ENCODE measurements around the gene PUS10. TPM values are rescaled to one million over a fixed set of nuclear protein-coding genes. Genes with fewer than 3 reads are reported as not detected.

Gene PUS10
- total RNA-seq, 1 donor from 2014 or later, result 6.2 TPM

DNA sequence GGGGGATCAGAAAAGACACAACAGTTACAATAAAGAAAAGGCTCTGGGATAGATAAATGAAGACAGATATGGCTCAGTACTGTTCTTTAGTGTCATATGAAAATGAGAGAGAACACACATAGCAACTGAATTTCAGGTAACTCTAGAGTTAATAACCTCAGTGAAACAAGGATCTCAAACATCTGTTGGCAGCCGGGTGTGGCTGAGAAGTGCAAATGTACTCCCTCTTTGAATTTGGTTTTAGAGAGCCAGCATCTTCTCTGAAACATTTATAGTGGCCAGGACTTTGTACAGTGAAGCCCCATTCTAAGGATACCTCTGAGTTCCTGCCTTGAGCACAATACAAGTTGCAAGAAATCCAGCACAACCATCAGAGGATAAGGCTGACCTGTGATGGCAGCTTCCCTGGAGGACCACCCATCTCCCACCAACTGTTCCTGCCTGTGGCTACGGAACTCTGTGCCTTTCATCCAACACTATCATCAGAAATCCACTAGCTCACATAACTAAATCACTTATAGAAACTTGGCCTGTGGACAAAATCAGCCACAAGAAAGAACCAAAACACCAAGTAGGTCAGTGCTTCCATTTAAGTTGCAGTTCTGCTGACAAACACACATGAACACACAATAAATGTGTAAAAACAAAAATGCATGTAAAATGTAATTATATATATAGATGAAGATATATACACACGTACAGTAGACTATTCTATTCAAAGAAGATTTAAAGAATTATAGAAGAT, 37.8 kb downstream of the PUS10 start:
- Mint-ChIP-seq H3K9me3 (no peaks in the 10 kb centered on the region), H3K27ac (no peak overlapping the region), H3K36me3 (no peaks in the 10 kb centered on the region), H3K4me3 (no peak overlapping the region), H3K27me3 (ENCODE audit: low read depth) (no peaks in the 10 kb centered on the region), H3K4me1 (peaks cover 34% of the 10 kb centered on the region)
- TF ChIP-seq, protein P1, sequence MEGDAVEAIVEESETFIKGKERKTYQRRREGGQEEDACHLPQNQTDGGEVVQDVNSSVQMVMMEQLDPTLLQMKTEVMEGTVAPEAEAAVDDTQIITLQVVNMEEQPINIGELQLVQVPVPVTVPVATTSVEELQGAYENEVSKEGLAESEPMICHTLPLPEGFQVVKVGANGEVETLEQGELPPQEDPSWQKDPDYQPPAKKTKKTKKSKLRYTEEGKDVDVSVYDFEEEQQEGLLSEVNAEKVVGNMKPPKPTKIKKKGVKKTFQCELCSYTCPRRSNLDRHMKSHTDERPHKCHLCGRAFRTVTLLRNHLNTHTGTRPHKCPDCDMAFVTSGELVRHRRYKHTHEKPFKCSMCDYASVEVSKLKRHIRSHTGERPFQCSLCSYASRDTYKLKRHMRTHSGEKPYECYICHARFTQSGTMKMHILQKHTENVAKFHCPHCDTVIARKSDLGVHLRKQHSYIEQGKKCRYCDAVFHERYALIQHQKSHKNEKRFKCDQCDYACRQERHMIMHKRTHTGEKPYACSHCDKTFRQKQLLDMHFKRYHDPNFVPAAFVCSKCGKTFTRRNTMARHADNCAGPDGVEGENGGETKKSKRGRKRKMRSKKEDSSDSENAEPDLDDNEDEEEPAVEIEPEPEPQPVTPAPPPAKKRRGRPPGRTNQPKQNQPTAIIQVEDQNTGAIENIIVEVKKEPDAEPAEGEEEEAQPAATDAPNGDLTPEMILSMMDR (IDR thresholded peaks at IDR 0.05; ENCODE audit: unreplicated experiment), result no peak
- no peak for DNase-seq (ENCODE audit: low spot score in 2 of 2, unreplicated experiment in 2 of 2)

DNA sequence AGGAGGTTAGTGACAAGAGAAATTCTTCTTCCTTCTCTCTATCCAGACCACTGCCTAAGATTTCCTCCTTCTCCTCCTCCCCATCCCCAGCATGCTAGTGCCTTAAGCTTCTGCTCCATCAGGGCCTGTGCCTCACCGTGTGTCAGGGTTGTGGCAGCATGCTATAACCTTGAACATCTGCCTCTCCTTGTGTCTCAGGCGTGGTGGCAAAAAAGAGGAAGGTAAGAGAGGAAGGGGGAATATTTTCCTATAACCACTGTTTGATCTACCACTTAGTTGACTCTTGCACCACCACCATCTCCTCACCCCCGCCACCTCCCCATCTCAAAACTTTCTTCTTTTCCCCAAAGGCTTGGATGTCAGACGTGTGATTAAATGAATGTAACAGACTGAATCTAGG, 38.8 kb downstream of the PUS10 start:
- no peaks in the 10 kb centered on the region for H3K36me3 Mint-ChIP-seq
- H3K9me3 Mint-ChIP-seq, result no peaks in the 10 kb centered on the region
- H3K4me3 Mint-ChIP-seq, result no peak overlapping the region
- TF ChIP-seq, protein P1 (IDR thresholded peaks at IDR 0.05; ENCODE audit: unreplicated experiment), result no peak
- H3K27ac Mint-ChIP-seq, result peak overlapping the region; percentile 19
- H3K4me1 Mint-ChIP-seq, result peaks cover 34% of the 10 kb centered on the region
- no peak for DNase-seq (ENCODE audit: low spot score in 2 of 2, unreplicated experiment in 2 of 2)
- no peaks in the 10 kb centered on the region for H3K27me3 Mint-ChIP-seq (ENCODE audit: low read depth)

DNA sequence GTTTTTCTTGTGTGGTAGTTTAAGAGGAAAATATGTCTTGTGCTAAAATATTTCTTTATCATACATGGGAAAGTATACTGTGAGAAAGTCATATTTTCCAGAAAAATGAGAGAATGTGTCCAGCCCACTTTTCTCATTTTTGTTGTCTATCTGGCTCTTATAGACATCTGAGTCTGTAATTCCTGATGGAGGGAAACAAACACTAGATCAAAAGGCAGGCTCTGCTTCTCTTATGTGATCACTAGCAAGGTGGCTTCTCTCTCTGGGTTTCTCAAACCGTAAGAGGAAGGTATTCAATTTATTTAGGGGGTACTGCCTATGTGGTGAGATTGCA, 40.5 kb downstream of the PUS10 start:
- TF ChIP-seq, protein P1 (IDR thresholded peaks at IDR 0.05; ENCODE audit: unreplicated experiment), result no peak
- Mint-ChIP-seq H3K27me3 (ENCODE audit: low read depth) (no peaks in the 10 kb centered on the region), H3K4me3 (no peak overlapping the region), H3K4me1 (peaks cover 34% of the 10 kb centered on the region), H3K36me3 (no peaks in the 10 kb centered on the region), H3K9me3 (no peaks in the 10 kb centered on the region), H3K27ac (peak overlapping the region; percentile 73)
- no peak for DNase-seq (ENCODE audit: low spot score in 2 of 2, unreplicated experiment in 2 of 2)

DNA sequence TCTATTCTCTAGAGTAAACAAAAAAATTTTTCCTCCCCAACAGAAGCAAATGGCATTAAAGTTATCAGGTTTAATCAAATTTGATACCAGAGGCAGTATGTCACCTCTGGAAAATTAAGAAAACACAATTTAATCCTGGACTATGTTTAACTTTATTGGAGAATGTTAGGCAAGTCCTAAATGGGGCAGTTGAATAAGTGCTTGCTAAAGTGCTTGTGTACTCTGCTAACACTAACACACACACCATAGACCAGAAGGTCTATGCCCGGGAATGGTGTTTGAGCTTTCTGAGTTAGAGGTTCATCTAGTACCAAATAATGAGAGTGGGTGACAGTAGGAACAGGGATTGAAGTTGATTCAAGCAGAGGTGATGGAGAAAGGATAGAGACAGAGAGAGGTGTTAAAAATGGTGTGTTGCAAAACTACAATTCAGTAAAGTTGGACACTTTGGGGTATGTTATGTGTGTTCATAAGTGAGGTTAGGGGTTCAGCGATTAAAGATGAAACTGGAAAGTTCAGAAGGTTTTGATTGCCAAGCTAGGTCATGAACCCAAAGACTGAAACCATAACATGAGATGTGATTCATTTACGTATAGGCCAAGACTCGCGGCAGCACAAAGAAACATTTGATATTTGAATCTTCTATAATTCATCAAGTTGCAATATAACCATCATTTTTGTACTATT, 41.0 kb downstream of the PUS10 start:
- DNase-seq (ENCODE audit: low spot score in 2 of 2, unreplicated experiment in 2 of 2), result no peak
- H3K27me3 Mint-ChIP-seq (ENCODE audit: low read depth), result no peaks in the 10 kb centered on the region
- H3K9me3 Mint-ChIP-seq, result no peaks in the 10 kb centered on the region
- peak overlapping the region; percentile 73 for H3K27ac Mint-ChIP-seq
- no peak overlapping the region for H3K4me3 Mint-ChIP-seq
- TF ChIP-seq, protein P1 (IDR thresholded peaks at IDR 0.05; ENCODE audit: unreplicated experiment), result no peak
- H3K36me3 Mint-ChIP-seq, result no peaks in the 10 kb centered on the region
- H3K4me1 Mint-ChIP-seq, result peaks cover 34% of the 10 kb centered on the region

DNA sequence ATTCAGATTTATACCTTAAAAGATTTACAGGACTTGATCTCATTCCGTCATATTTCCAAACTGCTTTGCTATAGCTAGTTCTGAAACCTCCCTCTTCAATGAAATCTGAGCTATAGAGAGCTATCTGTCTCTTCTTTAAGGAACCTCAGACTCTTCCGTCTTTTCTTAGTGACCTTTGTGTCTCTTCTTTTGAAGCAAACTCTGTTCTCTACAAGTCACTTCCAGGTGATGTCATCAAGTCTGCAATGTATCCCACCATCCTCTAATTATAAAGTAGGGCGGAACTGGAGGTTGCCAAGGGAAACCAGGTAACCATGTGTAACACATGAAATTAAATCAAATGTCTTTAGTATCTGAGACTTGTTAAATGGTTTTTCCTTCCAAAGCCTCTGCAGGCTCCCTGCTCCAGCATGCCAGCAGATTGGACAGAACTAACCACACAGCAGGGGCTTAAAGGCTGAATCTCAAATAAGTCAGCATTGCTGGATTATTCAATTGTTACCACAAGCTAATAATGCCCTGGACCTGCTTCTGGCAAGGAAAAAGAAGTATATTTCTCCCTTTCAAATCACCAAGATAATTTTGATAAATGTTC, 41.7 kb downstream of the PUS10 start:
- H3K4me1 Mint-ChIP-seq, result peaks cover 34% of the 10 kb centered on the region
- H3K36me3 Mint-ChIP-seq, result no peaks in the 10 kb centered on the region
- no peak for DNase-seq (ENCODE audit: low spot score in 2 of 2, unreplicated experiment in 2 of 2)
- H3K27me3 Mint-ChIP-seq (ENCODE audit: low read depth), result no peaks in the 10 kb centered on the region
- H3K4me3 Mint-ChIP-seq, result no peak overlapping the region
- TF ChIP-seq, protein P1 (IDR thresholded peaks at IDR 0.05; ENCODE audit: unreplicated experiment), result no peak
- no peaks in the 10 kb centered on the region for H3K9me3 Mint-ChIP-seq
- H3K27ac Mint-ChIP-seq, result peak overlapping the region; percentile 80
